Adrenal gland (tissue), 5 donors: ENCODE measurements around the gene MIS18BP1.

ENCODE experiments used
- CTCF ChIP-seq, 6 experiments: fragments of 450-650 bp in 4 of 6; fragments of 200-600 bp in 2 of 6; sonication (generic) in 1 of 6; IDR thresholded peaks; 1 replicate in 5 of 6; 2 replicates in 1 of 6; pipeline versions ENCODE4 v1.5.1 to v1.8.0; 2016 to 2021; ENCODE audit warnings: antibody characterized with exemption in 6 of 6, mild to moderate bottlenecking in 2 of 6, moderate library complexity in 1 of 6
- POLR2A ChIP-seq, 2 donors: fragments of 450-650 bp; IDR thresholded peaks; one replicate each; pipeline ENCODE4 v1.6.1; 2017; ENCODE audit warnings: antibody characterized with exemption in 2 of 2, mild to moderate bottlenecking in 2 of 2, moderate library complexity in 1 of 2
- donor health status: DM: no; HTN: no; CAD: no.

GRCh38 chr14:45211295-45211694, 41.7 kb downstream of the MIS18BP1 start:
- TF ChIP-seq CTCF (IDR thresholded peaks at IDR 0.05), result no peak
- no peak for TF ChIP-seq POLR2A (IDR thresholded peaks at IDR 0.05)
